NCI-H524 treated with DMSO at 0.1 percent for 48 hours (cell line): Measurements from ENCODE around the gene IQGAP2.
"Not testable (repeated sequence)": the region's sequence is repeated elsewhere in the genome, so short reads cannot be mapped to it uniquely, and the experiment has no call there.

Experiments used
- DNase-seq: peaks from one replicate; lab custom pipeline; 2025; lab: John Stamatoyannopoulos, UW

Gene IQGAP2

GRCh38 chr5:76419597-76420298 lies 16.7 kb downstream of the IQGAP2 start:
- no peak for DNase-seq

DNA sequence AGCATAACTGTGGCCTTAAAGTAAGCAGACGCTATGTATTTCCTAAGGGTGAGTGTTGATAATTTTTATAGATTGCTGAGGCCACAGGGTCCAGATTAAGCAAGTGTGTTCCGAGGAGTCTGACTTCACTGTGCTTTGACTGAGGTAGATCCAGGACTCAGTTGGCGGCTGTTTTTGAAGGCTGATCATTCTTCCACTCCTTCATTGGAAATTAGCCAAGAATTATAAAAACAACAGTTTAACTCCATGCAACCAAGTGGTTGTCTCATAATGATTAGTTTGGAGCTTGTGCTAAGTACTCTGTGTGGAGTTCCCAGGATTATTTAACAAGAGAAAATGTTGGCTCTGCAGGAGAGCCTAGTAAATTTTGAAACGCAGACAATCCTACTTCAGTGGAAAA lies 19.1 kb downstream of the IQGAP2 start:
- no peak for DNase-seq

DNA sequence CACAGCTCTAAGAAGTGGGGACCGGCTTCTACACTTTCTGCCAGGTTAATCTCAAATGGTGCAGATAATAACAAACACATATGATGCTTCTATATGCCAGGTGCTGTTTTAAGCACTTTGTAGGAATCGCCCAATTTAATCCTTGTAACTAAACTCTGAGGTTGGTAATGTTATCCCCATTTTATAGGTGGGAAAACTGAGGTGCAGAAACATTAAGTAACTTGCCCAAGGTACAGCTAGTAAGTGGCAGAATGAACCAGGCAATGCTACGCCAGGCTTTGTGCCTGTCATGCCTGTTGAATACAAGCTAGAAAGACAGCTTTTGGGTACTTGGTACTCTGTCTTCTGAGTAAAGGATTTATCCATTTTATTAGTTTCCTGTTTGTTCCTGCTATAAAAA lies 19.7 kb downstream of the IQGAP2 start:
- no peak for DNase-seq

DNA sequence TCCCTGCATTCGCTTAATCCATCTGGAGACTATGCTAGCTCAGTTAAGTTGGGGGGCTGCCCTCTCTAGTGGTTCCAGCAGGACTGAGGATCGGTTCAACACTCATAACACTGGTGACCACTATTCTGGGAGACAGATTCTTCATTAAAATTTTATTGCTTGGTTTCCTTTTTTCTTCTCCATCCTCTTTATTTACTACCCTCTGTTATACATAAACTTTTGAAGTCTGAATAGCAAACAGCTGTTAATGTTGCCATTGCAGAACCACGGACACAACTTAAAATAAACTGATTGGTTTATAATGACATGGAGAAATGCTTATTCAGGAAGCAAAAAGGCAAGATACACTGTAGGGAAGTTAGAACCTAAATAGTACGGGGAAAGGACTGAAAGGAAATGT lies 22.1 kb downstream of the IQGAP2 start:
- DNase-seq = no peak

DNA sequence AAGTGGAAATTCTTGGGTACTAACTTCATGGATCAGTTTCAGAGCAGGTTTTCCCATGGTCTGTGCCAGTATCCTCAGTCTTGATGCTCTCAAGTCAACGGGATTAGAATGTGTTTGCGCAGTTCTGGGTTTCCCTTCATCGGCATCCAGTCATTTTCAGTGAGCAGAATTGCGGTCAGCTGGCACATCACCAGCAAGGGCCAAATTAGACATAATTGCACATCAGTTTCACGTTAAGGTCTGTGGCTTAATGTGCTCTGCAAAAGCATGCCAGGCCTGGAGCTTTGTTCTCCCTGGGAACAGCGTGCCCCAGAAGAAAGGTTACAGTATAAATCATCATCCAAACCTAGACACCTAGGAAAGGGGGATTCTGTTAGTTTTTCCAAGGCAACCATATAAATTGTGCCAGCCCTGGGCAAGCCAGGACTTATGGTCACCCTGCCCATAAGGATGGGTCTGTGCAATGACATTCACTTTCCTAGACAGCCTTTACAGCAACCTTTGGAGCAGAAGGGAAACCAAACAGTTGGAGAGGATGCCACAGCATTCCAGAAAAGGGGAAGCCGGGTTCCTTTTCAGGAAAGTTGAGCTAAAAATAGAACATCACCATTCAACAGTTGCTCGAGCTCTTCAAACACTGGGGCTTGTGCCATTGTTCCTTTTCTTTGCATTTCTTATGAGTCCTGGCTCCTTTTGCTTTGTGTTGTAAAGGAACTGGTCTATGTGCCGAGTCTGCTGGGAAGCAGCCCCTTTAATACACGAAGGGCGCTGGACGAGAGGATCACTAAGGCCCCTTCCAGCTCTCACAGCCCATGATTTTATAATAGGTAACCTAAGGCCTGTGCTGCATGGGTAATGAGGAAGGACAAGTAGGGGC lies 23.1 kb downstream of the IQGAP2 start:
- no peak for DNase-seq

DNA sequence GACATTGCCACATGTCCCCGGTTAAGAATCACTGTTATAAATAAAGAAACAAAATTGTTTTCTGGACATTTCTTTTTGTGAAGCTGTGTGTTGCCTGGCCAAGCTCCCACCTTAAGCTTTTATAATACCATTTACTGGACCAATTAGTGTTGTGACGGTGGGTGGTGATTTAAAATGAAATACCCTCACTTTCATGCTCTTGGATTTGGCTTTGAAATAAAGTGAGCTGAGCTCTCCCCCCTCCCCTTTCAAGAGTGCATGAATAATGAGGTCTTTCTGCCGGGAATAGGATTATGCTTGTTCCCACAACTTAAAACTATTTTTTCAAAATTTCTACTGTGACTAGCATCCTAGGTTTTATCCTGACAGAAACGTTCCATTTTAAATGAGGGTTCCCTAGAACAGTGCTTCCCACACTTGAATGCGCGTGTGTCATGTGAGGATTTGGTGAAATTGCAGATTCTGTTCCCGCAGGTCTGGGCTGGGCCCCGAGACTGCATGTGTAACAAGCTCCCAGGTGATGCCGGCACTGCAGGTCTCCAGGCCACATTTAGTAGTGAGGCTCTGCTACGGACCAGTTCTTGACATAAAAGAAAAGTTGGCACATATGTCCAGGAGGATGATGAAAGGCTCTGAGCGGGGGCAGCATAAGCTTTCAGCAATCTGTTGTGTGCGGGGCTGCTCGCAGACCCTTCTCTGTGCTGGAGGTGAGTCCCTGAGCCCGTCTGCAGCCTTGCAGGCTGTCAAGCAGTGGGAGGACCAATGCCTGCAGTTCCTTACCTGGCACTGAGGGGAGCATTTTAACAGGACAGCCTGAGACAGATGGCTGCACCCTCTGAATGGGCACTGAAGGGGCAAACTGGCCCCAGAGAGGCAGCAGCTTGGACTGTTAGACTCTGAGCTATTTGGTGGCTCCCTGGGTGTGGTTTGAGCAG lies 24.4 kb downstream of the IQGAP2 start:
- DNase-seq = peak; percentile 81

- DNase-seq = not testable (repeated sequence)
Observed at GRCh38 chr5:76428550-76428949, 25.5 kb downstream of the IQGAP2 start.

DNA sequence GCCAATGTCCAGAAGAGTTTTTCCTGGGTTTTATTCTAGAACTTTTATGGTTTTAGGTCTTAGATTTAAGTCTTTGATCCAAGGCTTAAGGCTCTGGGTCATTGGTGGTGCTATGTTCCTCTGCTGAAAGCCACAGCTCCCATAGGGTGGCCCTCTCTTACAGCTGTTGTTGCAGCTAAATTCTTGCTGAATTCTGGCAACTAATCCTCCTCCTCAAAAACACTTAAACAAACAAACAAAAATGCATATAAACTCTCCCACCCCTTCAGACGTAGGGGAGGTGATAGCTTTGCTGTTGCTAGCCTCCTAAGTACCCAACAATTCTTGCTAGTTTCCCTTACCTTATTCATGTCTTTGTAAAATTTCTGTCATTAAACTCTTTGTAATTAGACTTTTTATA lies 30.2 kb downstream of the IQGAP2 start:
- no peak for DNase-seq

DNA sequence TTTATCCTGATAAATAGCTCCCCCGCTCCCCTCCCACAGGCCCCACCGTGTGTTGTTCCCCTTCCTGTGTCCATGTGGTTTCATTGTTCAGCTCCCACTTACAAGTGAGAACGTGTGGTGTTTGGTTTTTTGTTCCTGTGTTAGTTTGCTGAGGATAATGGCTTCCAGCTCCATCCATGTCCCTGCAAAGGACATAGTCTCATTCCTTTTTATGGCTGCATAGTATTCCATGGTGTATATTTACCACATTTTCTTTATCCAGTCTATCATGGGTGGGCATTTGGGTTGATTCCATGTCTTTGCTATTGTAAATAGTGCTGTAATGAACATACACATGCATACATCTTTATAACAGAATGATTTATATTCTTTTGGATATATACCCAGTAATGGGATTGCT lies 34.4 kb downstream of the IQGAP2 start:
- not testable (repeated sequence) for DNase-seq

DNA sequence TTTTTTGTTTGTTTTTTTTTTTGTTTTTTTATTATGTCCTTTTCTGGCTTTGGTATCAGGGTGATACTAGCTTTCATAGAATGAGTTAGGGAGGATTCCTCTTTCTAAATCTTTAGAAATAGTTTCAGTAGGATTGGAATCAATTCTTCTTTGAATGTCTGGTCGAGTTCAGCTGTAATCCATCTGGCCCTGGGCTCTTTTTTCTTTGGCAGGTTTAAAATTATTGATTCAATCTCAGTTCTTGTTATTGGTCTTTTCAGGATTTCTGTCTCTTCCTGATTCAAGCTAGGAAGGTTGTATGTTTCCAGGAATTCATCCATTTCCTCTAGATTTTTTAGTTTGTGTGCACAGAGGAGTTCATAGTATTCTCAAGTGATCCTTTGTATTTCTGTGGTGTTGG lies 34.9 kb downstream of the IQGAP2 start:
- no peak for DNase-seq

DNA sequence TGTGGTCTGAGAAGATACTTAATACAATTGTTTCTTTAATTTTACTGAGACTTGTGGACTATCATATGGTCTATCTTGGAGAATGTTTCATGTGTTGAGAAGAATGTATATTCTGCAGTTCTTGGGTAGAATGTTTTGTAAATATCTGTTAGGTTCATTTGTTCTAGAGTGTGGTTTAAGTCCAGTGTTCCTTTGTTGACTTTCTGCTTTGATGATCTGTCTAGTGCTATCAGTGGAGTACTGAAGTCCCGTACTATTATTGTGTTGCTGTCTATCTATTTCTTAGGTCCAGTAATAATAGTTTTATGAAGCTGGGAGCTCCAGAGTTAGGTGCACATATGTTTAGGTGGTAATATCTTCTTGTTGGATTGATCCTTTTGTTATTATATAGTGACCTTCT lies 36.1 kb downstream of the IQGAP2 start:
- no peak for DNase-seq

DNA sequence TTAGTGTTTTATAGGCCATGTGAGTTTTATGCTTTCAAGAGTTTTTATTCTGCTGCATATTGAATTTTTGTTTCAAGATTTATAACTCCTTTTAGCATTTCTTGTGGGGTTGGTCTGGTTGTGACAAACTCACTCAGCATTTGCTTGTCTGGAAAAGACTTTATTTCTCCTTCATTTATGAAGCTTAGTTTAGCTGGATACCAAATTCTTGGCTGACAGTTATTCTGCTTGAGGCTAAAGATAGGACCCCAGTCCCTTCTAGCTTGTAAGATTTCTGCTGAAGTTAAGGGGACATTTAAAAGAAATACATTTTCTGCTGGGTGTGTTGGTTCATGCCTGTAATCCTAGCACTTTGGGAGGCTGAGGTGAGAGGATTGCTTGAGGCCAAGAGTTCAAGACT lies 36.8 kb downstream of the IQGAP2 start:
- no peak for DNase-seq

GRCh38 chr5:76441101-76441500 lies 38.0 kb downstream of the IQGAP2 start:
- DNase-seq = no peak

GRCh38 chr5:76441890-76442673 lies 39.0 kb downstream of the IQGAP2 start:
- no peak for DNase-seq

DNA sequence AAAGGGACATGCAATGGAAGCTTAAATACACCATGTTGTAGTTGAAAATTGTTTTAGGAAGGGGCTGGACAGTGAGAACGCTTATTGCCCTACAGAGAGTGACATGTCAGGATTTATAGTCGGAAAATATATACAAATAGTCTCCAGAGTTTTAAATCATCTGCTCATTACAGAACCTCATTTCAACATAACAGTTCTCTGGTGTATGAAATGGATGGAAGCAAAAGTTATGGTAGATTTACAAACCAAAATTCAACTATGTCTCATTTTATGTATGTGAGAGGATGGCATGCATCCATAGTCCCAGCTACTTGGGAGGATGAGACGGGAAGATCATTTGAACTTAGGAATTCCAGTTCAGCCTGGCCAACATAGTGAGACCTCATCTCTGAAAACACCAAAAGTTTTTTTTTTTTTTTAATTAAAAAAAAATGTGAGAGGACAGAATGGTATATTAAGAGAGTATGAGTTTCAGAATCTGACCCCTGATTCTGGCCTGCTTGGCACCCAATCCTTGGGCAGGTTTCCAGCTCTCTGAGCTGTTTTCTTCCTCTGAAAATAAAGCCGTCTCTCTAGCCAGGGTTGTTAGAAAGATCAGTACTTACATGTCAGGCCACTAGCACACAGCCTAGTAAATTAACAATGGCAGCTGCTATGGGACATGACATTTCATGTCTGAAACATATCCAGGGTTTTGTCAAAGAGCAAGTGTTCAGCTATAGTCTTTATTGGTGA lies 40.1 kb downstream of the IQGAP2 start:
- DNase-seq = no peak

DNA sequence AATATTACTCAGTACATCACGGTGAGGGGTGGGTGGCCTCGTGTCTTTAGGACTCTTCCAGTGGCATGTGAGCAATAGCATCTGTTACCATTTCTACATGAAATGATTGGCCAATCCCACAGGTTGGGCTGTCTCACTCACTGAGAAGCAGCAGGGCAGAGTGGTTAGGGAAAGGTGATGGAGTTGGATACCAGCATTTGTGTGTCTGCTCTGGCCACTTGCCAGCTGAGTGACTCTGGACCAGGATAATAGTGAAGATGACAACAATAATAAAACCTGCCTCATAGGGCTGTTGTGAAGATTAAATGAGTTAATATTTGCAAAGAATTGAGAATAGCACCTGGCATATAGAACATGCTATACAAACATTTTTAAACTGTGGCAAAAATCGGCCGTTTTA lies 42.0 kb downstream of the IQGAP2 start:
- DNase-seq = no peak

- no peak for DNase-seq
Observed at GRCh38 chr5:76445830-76446229, 42.7 kb downstream of the IQGAP2 start.

- DNase-seq = no peak
Observed at GRCh38 chr5:76446776-76447175, 43.7 kb downstream of the IQGAP2 start.

GRCh38 chr5:76449606-76450005 lies 46.5 kb downstream of the IQGAP2 start:
- DNase-seq = no peak

GRCh38 chr5:76450054-76450453 lies 47.0 kb downstream of the IQGAP2 start:
- no peak for DNase-seq
